Neural cell (in vitro differentiated cells): ENCODE measurements around the gene NRG3. TPM values are rescaled to one million over a fixed set of nuclear protein-coding genes. Genes with fewer than 3 reads are reported as not detected.

Experiments used
- H2AFZ ChIP-seq: fragments of 200-600, 300-800 bp; sonication (generic), shearing (Covaris generic); 2 replicates; pipeline ENCODE4 v1.6.0; 2014; ENCODE audit warnings: low read depth, mild to moderate bottlenecking, antibody characterized with exemption, low read length, moderate library complexity
- H3F3A ChIP-seq: fragments of 200-600 bp; shearing (Covaris generic); 2 replicates; pipeline ENCODE4 v1.6.1; 2016; ENCODE audit warnings: mild to moderate bottlenecking, moderate library complexity, mixed read lengths, antibody characterized with exemption, low read length; ENCODE audit not compliant: insufficient read depth, poor library complexity, severe bottlenecking
- H3K27ac ChIP-seq: fragments of 200-600, 300-800 bp; sonication (generic), shearing (Covaris generic); 2 replicates; pipeline ENCODE4 v1.5.1; 2014; ENCODE audit warnings: mild to moderate bottlenecking, low read length, moderate library complexity
- H3K27me3 ChIP-seq: fragments of 300-800, 200-600 bp; sonication (generic), shearing (Covaris generic); 2 replicates; pipeline ENCODE4 v1.6.0; 2014; ENCODE audit warnings: mild to moderate bottlenecking, low read depth, low read length, moderate library complexity; ENCODE audit not compliant: insufficient read depth
- H3K36me3 ChIP-seq: fragments of 300-800, 200-600 bp; sonication (generic), shearing (Covaris generic); 2 replicates; pipeline ENCODE4 v1.5.1; 2014; ENCODE audit warnings: mild to moderate bottlenecking, antibody characterized with exemption, low read length, moderate library complexity; ENCODE audit not compliant: insufficient read depth
- H3K4me2 ChIP-seq: fragments of 300-800, 200-600 bp; sonication (generic), shearing (Covaris generic); 2 replicates; pipeline ENCODE4 v1.6.0; 2014; ENCODE audit warnings: mild to moderate bottlenecking, low read length
- H3K4me3 ChIP-seq: fragments of 300-800, 200-600 bp; sonication (generic), shearing (Covaris generic); 2 replicates; pipeline ENCODE4 v1.5.1; 2014; ENCODE audit warnings: mild to moderate bottlenecking, low read length, moderate library complexity
- H3K79me2 ChIP-seq: fragments of 200-600 bp; shearing (Covaris generic); replicated peaks from 2 replicates; pipeline ENCODE4 v1.6.0; 2014; ENCODE audit warnings: mild to moderate bottlenecking, low read length, moderate library complexity; ENCODE audit not compliant: insufficient read depth
- H3K9ac ChIP-seq: fragments of 300-800, 200-600 bp; sonication (generic), shearing (Covaris generic); 2 replicates; pipeline ENCODE4 v1.6.1; 2016; ENCODE audit warnings: mild to moderate bottlenecking, low read length, mixed read lengths
- H3K9me2 ChIP-seq: fragments of 200-600 bp; shearing (Covaris generic); 2 replicates; pipeline ENCODE4 v1.6.1; 2016; ENCODE audit warnings: mild to moderate bottlenecking, low read length, mixed read lengths; ENCODE audit not compliant: insufficient read depth
- H3K9me3 ChIP-seq: fragments of 200-600, 300-800 bp; sonication (generic), shearing (Covaris generic); 2 replicates; pipeline ENCODE4 v1.6.1; 2016; ENCODE audit warnings: mild to moderate bottlenecking, mixed run types, low read length, moderate library complexity, mixed read lengths
- H4K20me1 ChIP-seq: fragments of 200-600 bp; shearing (Covaris generic); 2 replicates; pipeline ENCODE4 v1.6.1; 2016; ENCODE audit warnings: mild to moderate bottlenecking, mixed run types; ENCODE audit not compliant: insufficient read depth
- CTCF ChIP-seq: fragments of 450-650 bp; IDR thresholded peaks from 2 replicates; pipeline ENCODE4 v1.5.1; 2014; ENCODE audit warnings: antibody characterized with exemption, mild to moderate bottlenecking, moderate library complexity; ENCODE audit not compliant: poor library complexity, severe bottlenecking
- EP300 ChIP-seq: fragments of 450-650 bp; conservative IDR thresholded peaks from 2 replicates; pipeline ENCODE4 v1.6.1; 2014; ENCODE audit warnings: antibody characterized with exemption, mild to moderate bottlenecking, moderate library complexity; ENCODE audit not compliant: poor library complexity, severe bottlenecking
- EZH2 ChIP-seq: fragments of 200-600, 300-800 bp; shearing (Covaris generic), sonication (generic); IDR thresholded peaks from 2 replicates; pipeline ENCODE4 v1.6.1; 2014; ENCODE audit warnings: antibody characterized with exemption, low read length, borderline replicate concordance, mild to moderate bottlenecking; ENCODE audit not compliant: insufficient read depth, poor library complexity, severe bottlenecking
- POLR2AphosphoS5 ChIP-seq: IDR thresholded peaks from 2 replicates; pipeline ENCODE4 v1.6.1; 2012
- RAD21 ChIP-seq: fragments of 450-650 bp; conservative IDR thresholded peaks from 2 replicates; pipeline ENCODE4 v1.6.1; 2014; ENCODE audit warnings: antibody characterized with exemption, mild to moderate bottlenecking, moderate library complexity
- REST ChIP-seq: IDR thresholded peaks from 2 replicates; pipeline ENCODE4 v1.6.1; 2012; ENCODE audit warnings: borderline replicate concordance
- SMC3 ChIP-seq: fragments of 450-650 bp; conservative IDR thresholded peaks from 2 replicates; pipeline ENCODE4 v1.6.1; 2014; ENCODE audit warnings: antibody characterized with exemption, mild to moderate bottlenecking, moderate library complexity; ENCODE audit not compliant: poor library complexity
- TAF1 ChIP-seq: IDR thresholded peaks from 2 replicates; pipeline ENCODE4 v1.6.1; 2012; ENCODE audit warnings: low read depth
- polyA plus RNA-seq: library from polyadenylated mRNA; depleted of rRNA; stranded (reverse); fragments of >200 nt; gene quantifications from 2 replicates; pipeline ENCODE4 v1.2.3, GENCODE V29; 2014

The NRG3 gene
- polyA plus RNA-seq, 1 donor from 2014 or later, result 14.0 TPM

- H3K9ac ChIP-seq, result no peak overlapping the region
- H3K4me2 ChIP-seq, result no peak overlapping the region
- no peaks in the 10 kb centered on the region for H3K9me2 ChIP-seq
- no peaks in the 10 kb centered on the region for H3K9me3 ChIP-seq
- H3K79me2 ChIP-seq, result no peaks in the 10 kb centered on the region
- TF ChIP-seq EP300 (no peak), REST (no peak), CTCF (no peak)
- H3F3A ChIP-seq, result no peaks in the 10 kb centered on the region
- H4K20me1 ChIP-seq, result no peaks in the 10 kb centered on the region
- H3K4me3 ChIP-seq, result no peak overlapping the region
- H3K36me3 ChIP-seq, result no peaks in the 10 kb centered on the region
- H2AFZ ChIP-seq, result no peak overlapping the region
- H3K27me3 ChIP-seq, result no peaks in the 10 kb centered on the region
- H3K27ac ChIP-seq, result no peak overlapping the region
These were observed 516.1 kb downstream of the NRG3 start for GRCh38 chr10:82390866-82391658.

- Histone ChIP-seq H3K9me3 (no peaks in the 10 kb centered on the region), H3K27ac (no peak overlapping the region), H3K36me3 (no peaks in the 10 kb centered on the region), H3K9ac (no peak overlapping the region), H3K4me2 (no peak overlapping the region), H3F3A (no peaks in the 10 kb centered on the region), H3K27me3 (no peaks in the 10 kb centered on the region), H3K4me3 (no peak overlapping the region), H3K79me2 (no peaks in the 10 kb centered on the region), H3K9me2 (no peaks in the 10 kb centered on the region), H4K20me1 (no peaks in the 10 kb centered on the region), H2AFZ (no peak overlapping the region)
- TF ChIP-seq CTCF (no peak), REST (no peak), TAF1 (no peak), EZH2 (no peak), POLR2AphosphoS5 (no peak), EP300 (no peak), SMC3 (no peak), RAD21 (no peak)
These were observed 517.0 kb downstream of the NRG3 start for GRCh38 chr10:82391971-82392370.
